Prostate gland (tissue), 2 donors: ENCODE data around the gene BPIFB3. TPM values are rescaled to one million over a fixed set of nuclear protein-coding genes. Genes with fewer than 3 reads are reported as not detected.

ENCODE experiments used
- DNase-seq: peaks from one replicate; pipeline ENCODE4 v3.0.0-alpha.2; 2019; ENCODE audit warnings: low spot score
- H3K27ac ChIP-seq, 2 donors: fragments of 200-600 bp; sonication (generic); 2 replicates each; pipeline ENCODE4 v1.5.1; 2017 to 2019
- H3K27me3 ChIP-seq: fragments of 200-600 bp; sonication (generic); replicated peaks from 2 replicates; pipeline ENCODE4 v1.5.1; 2019; ENCODE audit not compliant: insufficient read depth
- H3K36me3 ChIP-seq, 2 donors: fragments of 200-600 bp; sonication (generic); 1 replicate in 1 of 2; 2 replicates in 1 of 2; pipeline versions ENCODE4 v1.5.1 to v1.8.1; 2017 to 2019
- H3K4me1 ChIP-seq: fragments of 200-600 bp; sonication (generic); replicated peaks from 2 replicates; pipeline ENCODE4 v1.5.1; 2019
- H3K4me3 ChIP-seq, 2 donors: fragments of 200-600 bp; sonication (generic); 2 replicates each; pipeline ENCODE4 v1.5.1; 2017 to 2019
- H3K9me3 ChIP-seq: fragments of 200-600 bp; sonication (generic); 2 replicates; pipeline ENCODE4 v1.5.1; 2017
- CTCF ChIP-seq, 4 experiments: fragments of 200-600 bp in 2 of 4; fragments of 450-650 bp in 2 of 4; sonication (generic) in 2 of 4; IDR thresholded peaks; 1 replicate in 3 of 4; 2 replicates in 1 of 4; pipeline ENCODE4 v1.5.1; 2016 to 2019; ENCODE audit warnings: antibody characterized with exemption in 4 of 4, mild to moderate bottlenecking in 2 of 4, moderate library complexity in 2 of 4
- POLR2A ChIP-seq: fragments of 450-650 bp; IDR thresholded peaks from one replicate; pipeline ENCODE4 v1.6.1; 2016; ENCODE audit warnings: antibody characterized with exemption, mild to moderate bottlenecking
- POLR2AphosphoS5 ChIP-seq: sonication (generic); formaldehyde crosslinking; IDR thresholded peaks from one replicate; pipeline ENCODE4 v1.6.1; 2017; ENCODE audit warnings: antibody characterized with exemption
- WGBS: methylation state at CpG from one replicate; pipeline ENCODE4 v1.1.5; 2018; 5-methylcytosine and 5-hydroxymethylcytosine counted together
- intact Hi-C: fragments of 100-400 bp; cut with DNase I; formaldehyde crosslinking; loops from one replicate; pipeline ENCODE4 v1.14.2; 2022
- total RNA-seq, 2 donors: library from RNA; depleted of rRNA; stranded (reverse); fragments of >200 nt; gene quantifications; one replicate each; pipeline ENCODE4 v1.1.0, GENCODE V29; 2016

BPIFB3 gene
- total RNA-seq, 2 donors from 2014 or later, result not detected

- Histone ChIP-seq H3K4me3 (no peak overlapping the region), H3K27me3 (no peaks in the 10 kb centered on the region), H3K36me3 (no peaks in the 10 kb centered on the region), H3K4me1 (no peaks in the 10 kb centered on the region), H3K9me3 (no peaks in the 10 kb centered on the region), H3K27ac (no peak overlapping the region)
- DNase-seq, result no peak
- TF ChIP-seq POLR2A, result no peak
- TF ChIP-seq POLR2AphosphoS5, result no peak
- no peak for TF ChIP-seq CTCF (IDR thresholded peaks at IDR 0.05)
- intact Hi-C loops, result no loop called here
- 81% methylated on average over 3 of the region's 3 CpGs for WGBS
Observed at GRCh38 chr20:33046412-33046811, 7.3 kb upstream of the BPIFB3 start.

- intact Hi-C loops, result no loop called here
- no peak for DNase-seq
- Histone ChIP-seq H3K27me3 (no peaks in the 10 kb centered on the region), H3K27ac (no peak overlapping the region), H3K9me3 (no peaks in the 10 kb centered on the region), H3K4me3 (no peak overlapping the region), H3K36me3 (no peaks in the 10 kb centered on the region), H3K4me1 (no peaks in the 10 kb centered on the region)
- TF ChIP-seq POLR2A, result no peak
- TF ChIP-seq POLR2AphosphoS5, result no peak
- no peak for TF ChIP-seq CTCF (IDR thresholded peaks at IDR 0.05)
- 59% methylated on average over 4 of the region's 4 CpGs for WGBS
Observed at GRCh38 chr20:33051333-33051732, 2.4 kb upstream of the BPIFB3 start.

DNA sequence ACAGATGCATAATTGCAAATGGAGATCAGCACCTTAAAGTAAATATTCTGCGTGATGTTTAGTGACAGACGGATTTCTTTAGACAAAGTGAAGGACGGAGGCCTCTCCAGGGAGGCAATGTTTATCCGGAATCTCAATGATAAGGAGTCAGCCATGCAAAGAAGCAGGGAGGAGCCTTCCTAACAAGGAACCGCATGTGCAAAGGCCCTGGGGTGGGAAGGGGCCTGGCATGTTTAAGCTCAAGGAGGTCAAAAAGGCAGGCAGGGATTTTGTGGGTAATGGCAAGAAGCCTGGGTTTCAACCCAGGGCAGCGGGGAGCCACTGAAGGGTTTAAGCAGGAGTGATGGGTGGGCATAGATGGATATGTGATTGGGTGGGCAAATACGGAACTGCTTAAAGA, 678 bp downstream of the BPIFB3 start:
- WGBS, result 90% methylated on average over 7 of the region's 7 CpGs
- intact Hi-C loops, result no loop called here
- Histone ChIP-seq H3K9me3 (no peaks in the 10 kb centered on the region), H3K27ac (no peak overlapping the region), H3K4me3 (no peak overlapping the region), H3K27me3 (no peaks in the 10 kb centered on the region), H3K36me3 (no peaks in the 10 kb centered on the region), H3K4me1 (no peaks in the 10 kb centered on the region)
- TF ChIP-seq CTCF (IDR thresholded peaks at IDR 0.05) (no peak), POLR2A (no peak), POLR2AphosphoS5 (no peak)
- no peak for DNase-seq

- no peaks in the 10 kb centered on the region for H3K4me1 ChIP-seq
- TF ChIP-seq POLR2A, result no peak
- no peak for TF ChIP-seq CTCF (IDR thresholded peaks at IDR 0.05)
- TF ChIP-seq POLR2AphosphoS5, result no peak
- no peak overlapping the region for H3K4me3 ChIP-seq
- WGBS, result 77% methylated on average over 2 of the region's 2 CpGs
- H3K9me3 ChIP-seq, result no peaks in the 10 kb centered on the region
- H3K27me3 ChIP-seq, result no peaks in the 10 kb centered on the region
- DNase-seq, result no peak
- intact Hi-C loops, result no loop called here
- H3K36me3 ChIP-seq, result no peaks in the 10 kb centered on the region
- no peak overlapping the region for H3K27ac ChIP-seq
Observed at GRCh38 chr20:33054791-33055190, 1.1 kb downstream of the BPIFB3 start.

DNA sequence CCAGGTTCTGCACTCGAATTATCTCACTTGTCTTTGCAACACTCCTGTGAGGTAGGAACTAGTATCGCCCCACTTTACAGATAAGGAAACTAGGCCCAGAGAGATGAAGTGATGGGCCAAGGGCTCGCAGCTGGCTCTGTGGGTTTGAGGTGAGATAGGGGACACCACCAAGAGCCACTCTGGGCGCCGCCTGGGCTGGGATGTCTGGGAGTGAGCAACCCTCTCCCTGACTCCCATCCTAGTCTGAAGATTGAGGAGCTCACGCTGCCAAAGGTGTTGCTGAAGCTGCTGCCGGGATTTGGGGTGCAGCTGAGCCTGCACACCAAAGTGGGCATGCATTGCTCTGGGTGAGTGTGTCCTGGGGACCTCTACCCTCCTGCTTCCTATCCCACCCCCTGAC, 5.4 kb downstream of the BPIFB3 start:
- TF ChIP-seq CTCF (IDR thresholded peaks at IDR 0.05), result no peak
- Histone ChIP-seq H3K4me1 (no peaks in the 10 kb centered on the region), H3K9me3 (no peaks in the 10 kb centered on the region), H3K36me3 (no peaks in the 10 kb centered on the region), H3K4me3 (no peak overlapping the region), H3K27ac (no peak overlapping the region), H3K27me3 (no peaks in the 10 kb centered on the region)
- no peak for DNase-seq
- 79% methylated on average over 7 of the region's 7 CpGs for WGBS
- intact Hi-C loops, result no loop called here
